RWPE2 (cell line): ENCODE measurements around the gene CASTOR1.
A peak's percentile ranks its signal among the peaks of the same experiment; 100 is the strongest.

Experiments used
- ATAC-seq: fragments of 200-7000 bp; cut with Tn5 transposase; 3 replicates; pipeline ENCODE4 v1.9.1; 2021; ENCODE audit warnings: low read depth
- DNase-seq: peaks from one replicate; pipeline ENCODE4 v3.0.0-alpha.2; 2020; ENCODE audit warnings: low spot score
- H3K27ac ChIP-seq: fragments of 450-650 bp; 2 replicates; pipeline ENCODE4 v1.5.1; 2017; ENCODE audit warnings: mild to moderate bottlenecking; ENCODE audit not compliant: poor library complexity, severe bottlenecking
- H3K27me3 ChIP-seq: fragments of 250-450 bp; sonication (Bioruptor Pico); 2 replicates; pipeline ENCODE4 v1.5.1; 2021; ENCODE audit warnings: mild to moderate bottlenecking, moderate library complexity; ENCODE audit not compliant: insufficient read depth, poor library complexity, severe bottlenecking
- H3K36me3 ChIP-seq: fragments of 250-450 bp; sonication (Bioruptor Pico); 2 replicates; pipeline ENCODE4 v1.5.1; 2020; ENCODE audit warnings: low read depth, mild to moderate bottlenecking, moderate library complexity
- H3K4me1 ChIP-seq: fragments of 250-450 bp; sonication (Bioruptor Pico); 2 replicates; pipeline ENCODE4 v1.5.1; 2021; ENCODE audit warnings: mild to moderate bottlenecking, moderate library complexity; ENCODE audit not compliant: insufficient read depth, poor library complexity, severe bottlenecking
- H3K4me3 ChIP-seq: fragments of 250-450 bp; sonication (Bioruptor Pico); 2 replicates; pipeline ENCODE4 v1.5.1; 2021; ENCODE audit warnings: mild to moderate bottlenecking, moderate library complexity; ENCODE audit not compliant: severe bottlenecking
- H3K9me3 ChIP-seq: fragments of 250-450 bp; sonication (Bioruptor Pico); 2 replicates; pipeline ENCODE4 v1.5.1; 2021; ENCODE audit warnings: mild to moderate bottlenecking, moderate library complexity; ENCODE audit not compliant: severe bottlenecking
- CTCF ChIP-seq: fragments of 450-650 bp; IDR thresholded peaks from one replicate; pipeline ENCODE4 v1.5.1; 2017; ENCODE audit warnings: mild to moderate bottlenecking, moderate library complexity; ENCODE audit not compliant: poor library complexity, severe bottlenecking

Gene CASTOR1

GRCh38 chr22:30283342-30283741 lies 6.0 kb downstream of the CASTOR1 start:
- Histone ChIP-seq H3K27ac (no peak overlapping the region), H3K27me3 (no peaks in the 10 kb centered on the region), H3K4me1 (peaks cover 3% of the 10 kb centered on the region), H3K36me3 (no peaks in the 10 kb centered on the region), H3K9me3 (no peaks in the 10 kb centered on the region), H3K4me3 (no peak overlapping the region)
- DNase-seq (no peak), ATAC-seq (no peak)
- no peak for TF ChIP-seq CTCF

- DNase-seq (no peak), ATAC-seq (no peak)
- Histone ChIP-seq H3K4me3 (no peak overlapping the region), H3K9me3 (no peaks in the 10 kb centered on the region), H3K4me1 (peaks cover 3% of the 10 kb centered on the region), H3K27ac (no peak overlapping the region), H3K36me3 (no peaks in the 10 kb centered on the region), H3K27me3 (no peaks in the 10 kb centered on the region)
- no peak for TF ChIP-seq CTCF
Observed at GRCh38 chr22:30282616-30283046, 6.7 kb downstream of the CASTOR1 start.

- Histone ChIP-seq H3K9me3 (no peaks in the 10 kb centered on the region), H3K27ac (no peak overlapping the region)
- ATAC-seq, result no peak
Observed at GRCh38 chr22:30280505-30280904, 8.8 kb downstream of the CASTOR1 start.

GRCh38 chr22:30279932-30280331 lies 9.4 kb downstream of the CASTOR1 start:
- Histone ChIP-seq H3K27ac (no peak overlapping the region), H3K27me3 (no peaks in the 10 kb centered on the region), H3K36me3 (no peaks in the 10 kb centered on the region), H3K9me3 (no peaks in the 10 kb centered on the region), H3K4me1 (peaks cover 7% of the 10 kb centered on the region), H3K4me3 (no peak overlapping the region)
- no peak for DNase-seq
- no peak for ATAC-seq
- no peak for TF ChIP-seq CTCF

More at GRCh38 chr22:30280505-30280904, 8.8 kb downstream of the CASTOR1 start:
- no peak for DNase-seq
- H3K36me3 ChIP-seq, result no peaks in the 10 kb centered on the region
- no peaks in the 10 kb centered on the region for H3K27me3 ChIP-seq
- TF ChIP-seq CTCF, result no peak
- peaks cover 7% of the 10 kb centered on the region for H3K4me1 ChIP-seq
- no peak overlapping the region for H3K4me3 ChIP-seq

- Histone ChIP-seq H3K36me3 (no peaks in the 10 kb centered on the region), H3K4me3 (no peak overlapping the region), H3K9me3 (no peaks in the 10 kb centered on the region), H3K27ac (no peak overlapping the region), H3K27me3 (no peaks in the 10 kb centered on the region), H3K4me1 (peaks cover 7% of the 10 kb centered on the region)
- TF ChIP-seq CTCF, result no peak
- ATAC-seq, result no peak
- peak; percentile 51 for DNase-seq
Observed at GRCh38 chr22:30279046-30279788, 10.1 kb downstream of the CASTOR1 start.
